HG02759 (cell line): Measurements from ENCODE around the gene C15orf40.

ENCODE experiments used
- ATAC-seq: cut with Tn5 transposase; IDR thresholded peaks from one replicate; pipeline ENCODE4 v1.9.1; 2021; ENCODE audit warnings: mild to moderate bottlenecking, moderate library complexity; ENCODE audit not compliant: unreplicated experiment

C15orf40 gene

DNA sequence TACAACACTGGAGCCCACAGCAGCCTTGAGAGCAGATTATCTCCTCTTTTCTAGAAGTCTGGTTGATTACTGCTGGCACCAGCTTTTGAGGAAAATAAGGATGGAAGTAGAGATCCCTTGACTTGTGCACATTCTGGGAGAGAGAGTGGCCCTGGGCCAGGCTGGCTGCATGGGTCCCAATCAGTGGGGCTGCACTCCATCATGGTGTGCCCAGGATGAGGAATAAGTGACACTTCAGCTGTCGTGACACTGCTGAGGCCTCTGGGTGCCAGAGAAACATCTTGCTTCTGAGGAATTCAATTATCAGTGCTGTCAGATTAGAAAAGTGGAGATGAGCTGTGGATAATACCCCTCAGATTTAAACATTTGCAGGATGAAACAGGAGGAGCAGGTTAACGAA, 16.4 kb downstream of the C15orf40 start:
- ATAC-seq, result no peak

GRCh38 chr15:82993144-82993543, 18.3 kb downstream of the C15orf40 start:
- no peak for ATAC-seq

DNA sequence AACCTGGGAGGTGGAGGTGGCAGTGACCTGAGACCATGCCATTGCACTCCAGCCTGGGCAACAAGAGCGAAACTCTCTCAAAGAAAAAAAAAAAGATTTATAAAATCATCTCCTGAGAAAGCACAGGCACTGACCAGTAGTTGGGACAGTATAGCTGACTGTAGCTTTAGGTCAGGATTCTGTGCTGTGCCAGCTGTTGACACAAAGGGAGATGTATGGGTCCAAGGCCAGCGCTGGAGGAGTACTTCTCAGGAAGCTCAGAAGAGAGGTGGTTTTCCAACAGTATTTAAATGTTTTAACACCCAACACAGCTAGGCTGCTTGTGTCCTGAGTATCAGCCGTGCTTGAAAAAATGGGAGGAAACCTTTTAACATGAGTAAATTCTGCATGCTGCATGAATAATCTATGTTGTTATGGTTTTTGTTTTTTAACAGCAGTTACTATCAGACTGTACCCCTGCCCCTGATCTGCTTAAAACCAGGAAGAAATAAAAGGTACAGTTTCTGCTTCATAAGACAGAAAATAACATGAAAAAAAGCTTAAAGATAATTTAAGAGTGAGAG, 18.9 kb downstream of the C15orf40 start:
- no peak for ATAC-seq

DNA sequence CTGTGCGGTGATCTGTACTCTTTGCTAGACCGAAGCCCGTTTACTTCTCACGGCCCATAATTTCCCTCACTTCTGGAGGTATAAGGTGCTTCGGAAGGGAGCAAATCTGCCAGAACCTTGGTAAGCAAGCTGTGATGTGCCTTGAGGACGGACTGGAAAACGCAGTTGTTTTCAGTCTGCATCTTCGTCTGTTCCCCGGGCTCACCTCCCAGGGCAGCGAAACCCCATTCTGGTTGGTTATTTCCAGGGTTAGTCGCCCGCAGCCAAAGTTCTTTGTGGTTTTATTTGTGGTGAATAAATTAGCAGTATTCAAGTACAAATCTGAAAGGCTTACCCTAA, 25.0 kb downstream of the C15orf40 start:
- ATAC-seq, result peak; percentile 24

DNA sequence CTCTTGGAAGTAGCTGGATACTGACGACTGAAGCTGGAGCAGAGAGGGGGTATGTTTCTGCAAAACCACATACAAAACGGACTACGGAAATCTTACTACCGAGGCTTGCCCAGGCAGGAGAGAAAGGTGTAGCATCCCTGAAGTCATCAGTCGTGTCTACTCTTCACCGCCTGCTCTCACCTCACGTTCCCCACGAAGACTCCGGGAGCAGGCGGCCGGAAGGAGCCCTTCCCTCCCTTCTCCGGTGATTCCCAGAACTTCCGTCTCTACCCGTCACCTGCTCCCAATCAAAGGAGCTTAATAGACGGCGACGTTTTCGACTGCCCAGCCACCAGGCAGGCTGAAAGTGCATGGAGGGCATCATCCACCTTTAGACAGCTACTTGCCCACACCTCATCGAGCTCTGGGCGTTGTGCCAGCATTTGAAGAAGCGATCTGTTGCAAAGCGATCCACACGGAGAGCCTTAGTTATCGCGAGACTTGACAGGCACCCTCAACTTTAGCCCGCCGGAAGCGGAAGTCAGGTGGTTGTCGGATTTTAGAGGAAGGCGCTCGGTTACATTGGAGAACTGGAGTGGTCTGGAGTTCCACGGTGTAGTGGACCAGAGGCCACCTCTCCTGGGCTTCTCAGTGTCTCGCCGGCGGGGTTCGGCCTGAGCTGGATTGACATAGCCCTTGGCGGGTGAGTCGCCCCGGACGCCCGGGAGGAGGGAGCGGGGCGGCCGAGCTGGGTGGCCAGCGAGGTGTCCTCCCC, 25.6 kb downstream of the C15orf40 start, which contains the start of gene RAMAC:
Gene RAMAC, plus strand, starts transcription at position 523 of the 754 bp plus-strand sequence. CDS start 2,809 bp downstream, outside the sequence.
- ATAC-seq, result peak; percentile 95

DNA sequence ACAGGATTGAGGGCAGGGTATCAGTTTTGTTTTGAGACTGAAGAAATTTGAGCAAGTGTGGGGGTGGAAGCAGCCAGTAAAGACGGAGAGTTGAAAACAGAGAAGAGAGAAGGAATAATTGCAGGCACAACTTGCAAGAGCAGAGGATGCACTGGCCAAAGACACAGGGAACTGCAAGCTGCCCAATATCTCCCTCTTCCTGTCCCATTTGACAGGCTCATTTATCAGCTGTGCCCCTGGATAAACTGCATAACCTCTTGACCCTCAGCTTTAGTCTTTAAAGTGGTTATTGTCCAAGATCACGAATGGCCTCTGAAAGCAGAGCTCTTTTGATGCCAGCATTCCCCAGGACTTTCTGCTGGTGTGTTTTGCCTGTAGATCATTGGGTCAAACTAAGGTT, 30.5 kb downstream of the C15orf40 start:
- no peak for ATAC-seq

DNA sequence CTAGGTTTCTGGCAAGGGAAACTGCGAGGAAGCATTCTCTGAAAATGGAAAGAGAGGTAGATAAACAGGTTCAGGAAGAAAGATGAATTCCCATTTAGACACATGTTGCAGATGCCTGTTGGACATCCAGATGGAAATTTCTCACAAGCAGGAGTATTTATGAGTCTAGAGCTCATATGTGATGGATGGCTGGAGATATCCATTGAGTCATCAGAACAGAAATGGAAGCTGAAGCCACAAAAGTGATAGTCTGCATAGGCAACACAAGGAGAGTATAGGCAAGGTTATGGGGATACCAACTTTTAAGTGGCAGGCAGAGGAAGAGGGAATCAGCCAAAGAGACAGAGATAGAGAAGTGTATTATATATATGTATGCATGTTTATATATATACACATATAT, 31.7 kb downstream of the C15orf40 start:
- no peak for ATAC-seq

DNA sequence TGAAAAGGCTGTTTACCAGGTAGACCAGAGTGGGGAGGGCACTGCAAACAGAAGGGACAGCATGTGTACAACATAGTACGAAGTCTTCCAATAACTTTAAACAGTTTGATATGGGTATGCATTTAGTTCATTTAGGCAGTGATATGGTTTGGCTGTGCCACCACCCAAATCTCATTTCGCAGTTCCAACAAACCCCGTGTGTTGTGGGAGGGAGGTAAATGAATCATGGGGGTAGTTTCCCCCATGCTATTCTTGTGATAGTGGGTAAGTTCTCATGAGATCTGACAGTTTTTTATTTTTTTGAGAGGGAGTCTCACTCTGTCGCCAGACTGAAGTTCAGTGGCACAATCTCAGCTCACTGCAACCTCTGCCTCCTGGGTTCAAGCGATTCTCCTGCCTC, 33.0 kb downstream of the C15orf40 start:
- no peak for ATAC-seq

- no peak for ATAC-seq
These were observed 34.4 kb downstream of the C15orf40 start for GRCh38 chr15:82977076-82977475.

GRCh38 chr15:82972990-82973389, 38.4 kb downstream of the C15orf40 start:
- no peak for ATAC-seq

- ATAC-seq, result no peak
These were observed 40.0 kb downstream of the C15orf40 start for GRCh38 chr15:82971218-82971984.

DNA sequence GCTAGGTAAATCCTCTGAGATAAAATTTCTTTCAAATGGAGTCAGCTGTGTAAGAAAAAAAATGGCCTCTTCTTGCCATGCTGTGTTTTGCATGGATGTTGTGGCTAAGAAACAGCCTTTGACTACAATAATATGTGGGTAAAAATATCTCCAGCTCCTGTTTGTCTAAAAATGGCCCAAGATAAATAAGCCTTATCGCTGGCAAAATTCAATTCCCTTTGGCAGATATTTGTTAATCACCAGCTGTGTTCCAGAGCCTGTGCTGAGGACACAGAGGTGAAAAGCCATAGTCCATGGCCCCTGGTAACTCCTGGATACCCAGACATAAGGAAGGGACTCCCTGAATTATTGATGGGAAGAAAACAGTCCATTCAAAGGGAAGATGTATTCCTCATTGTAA, 40.7 kb downstream of the C15orf40 start:
- no peak for ATAC-seq

DNA sequence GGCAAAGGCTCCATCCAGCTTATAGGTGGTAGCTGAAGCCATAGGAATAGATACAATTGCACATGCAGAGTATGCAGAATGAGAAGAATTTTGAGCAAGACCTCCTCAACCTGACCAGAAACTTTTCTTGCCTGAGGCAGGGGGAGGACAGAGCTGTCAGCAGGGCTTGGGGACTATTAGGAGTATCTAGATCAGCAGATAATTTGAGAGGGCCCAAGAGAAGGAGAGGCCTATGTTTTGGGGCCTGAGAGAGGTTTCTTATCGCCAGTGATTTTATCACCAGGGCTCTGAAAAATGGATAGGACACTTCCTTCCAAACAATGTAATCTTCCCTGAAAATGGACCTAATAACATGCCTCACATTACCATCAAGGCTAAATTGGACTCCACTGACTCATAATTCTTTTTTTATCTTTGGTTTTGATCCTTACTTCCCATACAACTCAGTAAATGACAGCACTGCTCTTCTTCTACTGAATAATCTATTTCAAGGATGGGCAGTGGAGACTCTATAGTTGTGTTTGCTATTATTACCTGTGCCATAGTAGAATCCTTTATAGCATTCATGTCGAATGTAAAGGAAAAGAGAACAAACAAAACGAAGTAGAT, 41.3 kb downstream of the C15orf40 start:
- ATAC-seq, result no peak

GRCh38 chr15:82969353-82969752, 42.1 kb downstream of the C15orf40 start:
- no peak for ATAC-seq

- no peak for ATAC-seq
These were observed 43.4 kb downstream of the C15orf40 start for GRCh38 chr15:82968066-82968465.

DNA sequence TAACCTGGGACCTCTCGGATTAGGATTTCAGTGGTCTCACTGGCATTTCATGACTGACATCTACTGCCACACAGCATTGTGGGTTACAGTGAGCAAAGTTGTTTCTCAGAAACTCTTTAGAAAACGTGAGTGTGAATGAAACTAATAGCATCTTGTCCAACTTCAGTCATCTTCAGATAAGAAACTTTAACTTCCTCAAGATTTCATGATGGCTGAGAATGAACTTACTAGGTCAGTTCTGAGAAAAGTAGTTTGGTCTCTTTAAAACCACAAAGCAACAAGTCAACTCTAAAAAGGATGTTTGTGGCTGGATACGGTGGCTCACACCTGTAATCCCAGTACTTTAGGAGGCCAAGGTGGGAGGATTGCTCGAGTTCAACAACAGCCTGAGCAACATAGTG, 44.8 kb downstream of the C15orf40 start:
- ATAC-seq, result peak; percentile 73

GRCh38 chr15:82964890-82965289, 46.5 kb downstream of the C15orf40 start:
- no peak for ATAC-seq

DNA sequence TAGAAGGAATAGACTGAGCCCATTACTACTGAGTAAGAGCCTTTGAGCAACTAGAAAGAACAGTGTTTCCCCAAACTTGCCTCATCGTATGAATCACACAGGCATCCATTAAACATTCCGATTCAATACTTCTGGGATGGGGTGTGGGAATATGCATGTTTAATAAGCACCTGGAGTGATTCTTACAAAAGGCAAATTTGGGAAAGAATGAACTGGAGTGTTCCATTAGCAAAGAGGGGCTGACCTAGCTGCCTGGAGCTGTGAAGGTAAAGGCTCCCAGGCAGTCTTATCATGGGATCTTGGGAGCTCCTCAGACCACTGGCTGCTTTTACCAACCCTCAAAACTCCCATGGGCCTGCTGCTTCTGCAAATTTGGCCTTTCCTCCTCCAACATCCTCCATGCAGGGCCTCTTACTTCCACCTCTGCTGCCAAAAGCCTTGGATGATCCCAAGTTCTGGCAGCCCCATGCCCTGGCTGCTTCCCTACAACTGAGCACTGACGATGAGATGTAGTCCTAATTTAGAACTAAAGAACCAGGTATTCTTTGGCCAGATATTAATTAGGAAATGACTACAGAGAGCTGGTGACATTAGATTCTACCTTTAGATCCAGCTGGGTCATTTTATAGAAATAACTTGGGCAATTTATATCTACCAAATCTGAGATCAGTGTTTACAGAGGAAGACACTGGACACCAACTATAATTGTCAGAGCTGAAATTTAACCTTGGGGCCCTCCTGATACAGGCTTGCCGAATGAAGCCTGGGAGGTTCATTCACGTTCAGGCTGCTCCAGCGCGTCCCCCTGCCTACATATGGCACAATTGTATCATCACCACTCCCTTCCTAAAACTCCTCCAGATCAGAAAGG, 47.7 kb downstream of the C15orf40 start:
- no peak for ATAC-seq

DNA sequence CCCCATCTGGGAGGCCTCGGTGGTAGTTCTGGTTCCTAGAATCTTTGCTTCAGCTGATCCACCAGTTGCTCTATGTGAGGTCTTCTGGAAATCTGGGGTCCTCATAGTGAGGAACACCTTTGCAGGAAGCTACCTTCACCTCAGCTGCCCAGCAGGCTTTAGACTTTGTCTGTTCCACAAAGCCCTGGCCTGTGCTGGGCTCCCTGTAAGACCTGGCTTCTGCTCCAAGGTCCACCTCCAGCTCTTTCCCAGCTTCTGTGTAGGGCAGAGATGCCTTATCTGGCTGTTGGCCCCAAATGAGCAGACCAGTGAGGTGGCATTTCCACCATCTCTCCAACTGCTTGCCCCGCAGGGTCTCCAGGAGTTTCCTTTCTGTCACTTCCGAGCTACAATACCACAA, 50.7 kb downstream of the C15orf40 start:
- ATAC-seq, result no peak

DNA sequence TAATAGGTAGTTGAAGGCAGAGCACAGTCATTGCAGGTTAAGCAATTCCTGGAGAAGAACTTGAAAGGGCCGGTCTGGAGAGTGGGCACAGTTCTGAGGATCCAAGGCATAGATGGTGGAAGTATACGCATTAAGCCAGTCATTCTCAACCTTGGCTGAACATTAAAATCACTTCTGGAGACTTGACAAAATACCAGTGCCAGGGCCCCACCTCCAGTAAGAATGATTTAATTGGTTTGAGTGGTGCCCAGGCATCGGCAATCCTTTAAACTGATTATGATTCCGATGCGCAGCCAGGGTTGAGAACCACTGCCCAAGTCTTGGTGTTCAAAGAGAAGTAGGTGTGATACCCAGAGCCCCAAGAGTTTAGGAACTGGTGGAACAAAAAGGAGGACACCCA, 52.0 kb downstream of the C15orf40 start:
- ATAC-seq, result no peak

GRCh38 chr15:82958638-82959037, 52.8 kb downstream of the C15orf40 start:
- ATAC-seq, result no peak
